ENCODE results near the gene COPS7B. TPM values are rescaled to one million over a fixed set of nuclear protein-coding genes. Genes with fewer than 3 reads are reported as not detected.
A peak's percentile ranks its signal among the peaks of the same experiment; 100 is the strongest.

Gene COPS7B
- total and polyA plus RNA-seq, 2 experiments from 2014 or later, result 44.5 to 57.6 TPM

DNA sequence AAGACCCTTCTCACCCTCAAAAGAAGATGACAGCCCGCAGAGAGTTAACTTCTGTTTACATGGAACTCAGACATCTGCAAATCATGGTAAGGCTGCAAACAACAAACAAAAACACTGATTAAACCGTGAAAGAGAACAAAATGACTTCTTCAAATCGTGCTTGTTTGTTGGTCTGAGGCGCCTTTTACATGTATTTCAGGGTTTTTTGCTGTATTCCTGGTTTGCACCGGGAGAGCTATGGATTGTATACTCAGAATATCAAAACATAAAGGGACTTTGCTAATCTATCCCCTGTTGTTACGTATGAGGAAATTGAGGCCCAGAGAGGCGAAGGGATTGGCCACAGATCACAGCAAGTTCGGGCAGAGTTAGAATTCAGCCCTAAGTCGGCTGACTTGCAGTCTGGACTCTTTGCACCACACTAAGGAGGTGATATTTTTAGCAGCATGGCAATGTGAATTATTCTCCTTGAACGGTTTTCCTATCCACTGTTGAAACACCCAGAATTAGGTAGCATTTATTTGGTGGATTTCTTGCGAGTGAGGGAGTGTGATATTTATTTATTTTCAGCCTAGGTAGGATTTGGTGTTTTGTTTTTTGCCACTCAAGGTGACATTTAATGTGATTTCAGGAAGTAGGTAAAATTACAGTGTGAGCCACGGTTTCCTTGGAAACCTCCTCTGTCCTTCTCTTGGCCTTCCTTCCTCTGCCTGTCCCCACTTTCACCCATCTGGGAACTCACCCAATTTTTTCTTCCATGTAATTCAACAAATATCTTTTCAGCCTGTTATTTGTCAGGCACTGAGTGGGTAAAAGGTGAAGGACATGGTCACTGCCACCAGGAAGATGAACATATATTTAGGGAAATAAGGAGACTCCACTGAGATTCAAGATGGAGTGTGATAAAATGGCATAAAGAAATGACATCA, 4.2 kb upstream of the COPS7B start:
- H3K27me3 ChIP-seq, result no peaks in the 10 kb centered on the region
- peak overlapping the region; percentile 68 for H3K4me3 ChIP-seq
- DNase-seq (ENCODE audit: low read depth in 1 of 2, low spot score in 1 of 2), result peak in 1 of 2 donors; percentile 75
- H3K9me3 ChIP-seq (ENCODE audit: low read depth), result no peaks in the 10 kb centered on the region
- H3K36me3 ChIP-seq, result no peaks in the 10 kb centered on the region
- peak overlapping the region; percentile 2 for H3K27ac ChIP-seq
- TF ChIP-seq, protein P1, sequence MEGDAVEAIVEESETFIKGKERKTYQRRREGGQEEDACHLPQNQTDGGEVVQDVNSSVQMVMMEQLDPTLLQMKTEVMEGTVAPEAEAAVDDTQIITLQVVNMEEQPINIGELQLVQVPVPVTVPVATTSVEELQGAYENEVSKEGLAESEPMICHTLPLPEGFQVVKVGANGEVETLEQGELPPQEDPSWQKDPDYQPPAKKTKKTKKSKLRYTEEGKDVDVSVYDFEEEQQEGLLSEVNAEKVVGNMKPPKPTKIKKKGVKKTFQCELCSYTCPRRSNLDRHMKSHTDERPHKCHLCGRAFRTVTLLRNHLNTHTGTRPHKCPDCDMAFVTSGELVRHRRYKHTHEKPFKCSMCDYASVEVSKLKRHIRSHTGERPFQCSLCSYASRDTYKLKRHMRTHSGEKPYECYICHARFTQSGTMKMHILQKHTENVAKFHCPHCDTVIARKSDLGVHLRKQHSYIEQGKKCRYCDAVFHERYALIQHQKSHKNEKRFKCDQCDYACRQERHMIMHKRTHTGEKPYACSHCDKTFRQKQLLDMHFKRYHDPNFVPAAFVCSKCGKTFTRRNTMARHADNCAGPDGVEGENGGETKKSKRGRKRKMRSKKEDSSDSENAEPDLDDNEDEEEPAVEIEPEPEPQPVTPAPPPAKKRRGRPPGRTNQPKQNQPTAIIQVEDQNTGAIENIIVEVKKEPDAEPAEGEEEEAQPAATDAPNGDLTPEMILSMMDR (IDR thresholded peaks at IDR 0.05; ENCODE audit: low read depth, low read length), result no peak
- H3K4me1 ChIP-seq (ENCODE audit: low read depth), result peaks cover 7% of the 10 kb centered on the region

DNA sequence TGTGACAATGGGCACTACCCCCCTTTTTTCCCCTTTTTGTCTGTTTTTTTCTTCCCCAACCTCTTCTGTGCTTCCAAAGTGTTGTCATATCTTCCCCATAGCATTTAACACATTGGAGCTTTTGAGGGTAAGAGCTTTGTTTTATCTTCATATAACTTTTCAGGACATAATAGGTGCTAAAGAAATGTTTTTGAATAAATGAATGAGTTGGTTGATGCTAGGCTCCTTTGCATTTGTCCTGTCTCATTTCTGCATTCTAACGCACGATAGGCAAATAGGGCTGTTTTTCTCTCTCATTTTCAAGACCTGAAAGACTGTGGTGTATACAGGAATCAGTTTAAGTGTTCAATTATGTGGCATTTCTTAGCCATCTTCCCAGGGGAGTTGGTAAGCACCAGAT, 832 bp upstream of the COPS7B start:
- Histone ChIP-seq H3K36me3 (no peaks in the 10 kb centered on the region), H3K9me3 (ENCODE audit: low read depth) (no peaks in the 10 kb centered on the region), H3K27me3 (no peaks in the 10 kb centered on the region), H3K4me3 (peak overlapping the region; percentile 68), H3K27ac (peak overlapping the region; percentile 86), H3K4me1 (ENCODE audit: low read depth) (peaks cover 11% of the 10 kb centered on the region)
- no peak for DNase-seq (ENCODE audit: low read depth in 1 of 2, low spot score in 1 of 2)
- TF ChIP-seq, protein P1 (IDR thresholded peaks at IDR 0.05; ENCODE audit: low read depth, low read length), result no peak

DNA sequence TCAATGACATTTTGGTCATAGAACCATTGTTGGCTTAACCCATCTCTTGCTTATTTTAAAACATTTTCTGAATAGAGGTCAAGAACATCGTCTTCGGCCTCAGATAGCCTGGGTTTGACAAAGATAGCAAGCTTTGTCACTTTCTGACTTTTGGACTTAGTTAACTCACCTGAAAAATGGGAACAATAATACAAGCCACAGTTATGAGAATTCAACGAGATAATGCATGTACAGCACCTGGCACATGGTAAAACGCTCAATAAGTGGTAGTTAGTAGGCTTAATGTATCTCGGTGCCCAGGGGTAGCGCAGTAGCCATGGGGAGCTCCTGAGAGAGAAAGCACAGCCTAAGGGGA, 446 bp upstream of the COPS7B start:
- H3K4me1 ChIP-seq (ENCODE audit: low read depth), result peaks cover 11% of the 10 kb centered on the region
- peak overlapping the region; percentile 68 for H3K4me3 ChIP-seq
- H3K27ac ChIP-seq, result peak overlapping the region; percentile 86
- no peaks in the 10 kb centered on the region for H3K36me3 ChIP-seq
- DNase-seq (ENCODE audit: low read depth in 1 of 2, low spot score in 1 of 2), result no peak
- H3K9me3 ChIP-seq (ENCODE audit: low read depth), result no peaks in the 10 kb centered on the region
- TF ChIP-seq, protein P1 (IDR thresholded peaks at IDR 0.05; ENCODE audit: low read depth, low read length), result no peak
- no peaks in the 10 kb centered on the region for H3K27me3 ChIP-seq

DNA sequence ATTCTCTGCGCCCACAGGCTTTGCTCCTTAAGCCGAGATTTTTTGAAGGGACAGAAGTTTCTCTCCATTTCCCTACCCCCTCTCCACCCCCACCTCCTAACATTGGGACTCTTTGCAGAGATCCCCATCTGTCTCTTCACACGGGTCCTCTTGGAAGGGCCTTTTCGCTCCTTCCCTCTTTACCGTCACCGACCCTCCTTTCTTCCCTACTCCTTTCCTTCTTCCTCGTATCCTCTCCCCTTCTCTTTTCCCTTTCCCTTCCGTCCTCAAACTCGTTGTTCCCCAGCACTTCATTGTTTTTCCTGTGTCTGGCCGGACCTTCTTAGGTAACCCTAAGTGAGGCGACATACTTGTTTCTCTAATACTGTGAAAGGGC, 660 bp downstream of the COPS7B start:
- no peaks in the 10 kb centered on the region for H3K36me3 ChIP-seq
- H3K4me1 ChIP-seq (ENCODE audit: low read depth), result peaks cover 11% of the 10 kb centered on the region
- no peak for DNase-seq (ENCODE audit: low read depth in 1 of 2, low spot score in 1 of 2)
- H3K27ac ChIP-seq, result peak overlapping the region; percentile 86
- no peaks in the 10 kb centered on the region for H3K27me3 ChIP-seq
- TF ChIP-seq, protein P1 (IDR thresholded peaks at IDR 0.05; ENCODE audit: low read depth, low read length), result no peak
- H3K4me3 ChIP-seq, result peak overlapping the region; percentile 68
- H3K9me3 ChIP-seq (ENCODE audit: low read depth), result no peaks in the 10 kb centered on the region

DNA sequence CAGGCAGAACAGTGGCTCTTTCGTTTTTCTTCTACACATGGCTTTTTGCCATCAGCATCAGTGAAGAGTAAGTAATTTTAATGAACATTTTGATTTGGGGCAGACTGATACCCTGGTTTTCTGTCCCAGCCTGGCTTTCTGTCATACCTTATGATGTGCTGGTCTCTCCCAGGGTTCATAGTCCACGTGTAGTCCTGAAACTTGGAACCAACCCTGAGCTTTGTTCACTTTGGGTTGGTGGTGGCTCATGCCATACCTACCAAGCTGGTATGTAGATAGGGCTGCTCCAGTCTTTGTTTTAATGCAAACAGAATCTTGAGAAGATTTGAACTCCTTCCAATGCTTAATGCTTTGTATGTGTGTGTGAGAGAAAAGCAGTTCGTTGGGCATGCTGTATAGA, 4.9 kb downstream of the COPS7B start:
- Histone ChIP-seq H3K4me1 (ENCODE audit: low read depth) (peaks cover 7% of the 10 kb centered on the region), H3K36me3 (peaks cover 7% of the 10 kb centered on the region), H3K4me3 (no peak overlapping the region), H3K27ac (no peak overlapping the region), H3K9me3 (ENCODE audit: low read depth) (no peaks in the 10 kb centered on the region), H3K27me3 (no peaks in the 10 kb centered on the region)
- DNase-seq (ENCODE audit: low read depth in 1 of 2, low spot score in 1 of 2), result no peak
- TF ChIP-seq, protein P1 (IDR thresholded peaks at IDR 0.05; ENCODE audit: low read depth, low read length), result no peak
